ENCODE measurements around the gene EFTUD2.
"Not testable (repeated sequence)": the region's sequence is repeated elsewhere in the genome, so short reads cannot be mapped to it uniquely, and the experiment has no call there.

The EFTUD2 gene

DNA sequence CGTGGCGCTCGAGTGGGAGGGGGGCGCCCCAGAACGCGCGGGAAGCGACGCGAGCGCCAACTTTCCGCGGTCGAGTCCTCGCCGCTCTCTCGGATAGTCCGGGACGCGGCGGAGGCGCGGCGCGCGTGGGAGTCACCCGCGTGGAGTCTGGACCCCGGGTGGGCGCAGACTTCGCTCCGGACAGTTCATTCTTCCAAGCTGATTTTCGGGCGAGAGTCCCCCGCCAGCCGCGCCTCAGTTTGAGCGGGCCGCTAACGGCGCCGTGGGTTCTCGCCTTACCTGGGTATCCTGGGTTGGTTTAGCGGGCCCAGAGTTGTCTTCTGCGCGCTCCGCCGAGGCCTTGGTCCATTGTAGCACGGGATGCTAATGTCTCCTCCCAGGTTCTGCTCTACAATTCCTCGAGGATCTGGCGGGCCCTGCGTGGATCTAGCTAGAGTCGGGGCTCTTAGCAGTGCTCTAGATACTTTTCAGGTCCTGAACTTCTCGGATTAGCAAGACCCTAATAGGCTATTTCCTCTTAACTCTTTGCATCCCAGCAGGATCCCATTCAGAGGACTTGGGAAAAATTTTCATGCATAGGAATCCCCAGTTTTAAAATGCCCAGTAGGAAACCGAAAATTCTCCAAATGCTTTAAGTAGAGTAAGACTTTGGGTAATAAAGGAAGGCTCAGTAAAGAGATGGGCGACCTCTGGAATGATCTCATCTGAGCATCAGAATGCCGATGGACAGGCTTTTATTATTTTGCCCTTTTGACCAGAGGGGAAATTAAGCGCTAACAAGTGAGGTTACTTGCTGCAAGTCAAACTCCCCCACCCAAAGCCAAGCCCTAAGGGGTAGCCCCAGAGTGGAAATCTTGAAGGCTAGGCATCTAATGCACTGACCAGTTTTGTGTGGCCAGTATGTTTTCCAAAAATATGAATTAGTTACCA, 68.6 kb downstream of the EFTUD2 start:
- no peak for FAIRE-seq
- no peak for DNase-seq (ENCODE audit: insufficient read length)
- TF ChIP-seq TAF1 (IDR thresholded peaks at IDR 0.05; ENCODE audit: borderline replicate concordance, low read depth, low read length) (no peak), POLR2A (IDR thresholded peaks at IDR 0.05; ENCODE audit: low read depth, low read length) (no peak), POLR2AphosphoS5 (IDR thresholded peaks at IDR 0.05; ENCODE audit: low read depth, low read length) (no peak)

DNA sequence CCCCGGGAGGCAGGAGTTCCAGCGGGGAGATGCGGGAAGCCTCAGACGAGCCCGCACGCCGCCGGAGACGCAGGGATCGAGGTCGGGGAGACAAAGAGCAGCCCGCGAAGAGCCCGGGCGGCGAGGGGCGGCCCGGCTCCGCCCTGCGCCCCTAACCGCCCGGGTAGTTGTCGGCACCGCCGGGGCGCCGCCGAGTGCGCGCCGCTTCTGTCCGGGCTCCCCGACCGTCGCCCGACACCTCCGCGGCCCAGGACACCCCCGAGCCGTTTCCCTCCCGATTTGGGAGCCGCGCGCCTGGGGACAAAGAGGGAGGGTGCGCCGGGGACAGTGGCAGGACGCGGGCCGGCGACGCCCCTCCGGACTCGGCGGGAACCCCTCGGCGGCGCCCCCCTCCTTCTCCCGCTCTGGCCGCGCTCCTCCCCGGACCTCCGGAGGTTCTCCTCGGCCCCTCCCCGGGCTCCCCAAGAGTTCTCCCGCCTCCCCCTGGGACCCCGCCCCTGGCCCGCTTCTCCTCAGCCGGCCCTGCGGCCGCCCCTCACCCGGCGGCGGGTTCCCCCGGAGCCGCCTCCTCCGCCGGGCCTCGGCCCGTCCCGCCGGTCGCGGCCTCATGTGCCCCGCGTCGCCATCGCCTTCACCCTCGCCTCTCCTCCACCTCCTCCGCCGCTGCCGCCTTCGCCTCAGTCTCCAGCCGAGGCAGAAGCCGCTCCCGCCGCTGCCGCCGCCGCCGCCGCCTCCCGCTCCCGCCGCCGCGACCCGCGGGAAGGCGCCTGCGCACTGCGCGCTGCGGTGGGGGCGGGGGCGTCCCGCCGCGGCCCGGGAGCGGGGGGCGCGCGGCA, 69.5 kb downstream of the EFTUD2 start, which contains the start of gene GJC1:
Gene GJC1, minus strand, starts transcription at position 765 of the 836 bp plus-strand sequence. CDS start 24,470 bp downstream, outside the sequence.
- FAIRE-seq = peak; percentile 24
- TF ChIP-seq POLR2A (IDR thresholded peaks at IDR 0.05; ENCODE audit: low read depth, low read length) = no peak
- TF ChIP-seq TAF1 (IDR thresholded peaks at IDR 0.05; ENCODE audit: borderline replicate concordance, low read depth, low read length) = no peak
- no peak for TF ChIP-seq POLR2AphosphoS5 (IDR thresholded peaks at IDR 0.05; ENCODE audit: low read depth, low read length)
- no peak for DNase-seq (ENCODE audit: insufficient read length)

DNA sequence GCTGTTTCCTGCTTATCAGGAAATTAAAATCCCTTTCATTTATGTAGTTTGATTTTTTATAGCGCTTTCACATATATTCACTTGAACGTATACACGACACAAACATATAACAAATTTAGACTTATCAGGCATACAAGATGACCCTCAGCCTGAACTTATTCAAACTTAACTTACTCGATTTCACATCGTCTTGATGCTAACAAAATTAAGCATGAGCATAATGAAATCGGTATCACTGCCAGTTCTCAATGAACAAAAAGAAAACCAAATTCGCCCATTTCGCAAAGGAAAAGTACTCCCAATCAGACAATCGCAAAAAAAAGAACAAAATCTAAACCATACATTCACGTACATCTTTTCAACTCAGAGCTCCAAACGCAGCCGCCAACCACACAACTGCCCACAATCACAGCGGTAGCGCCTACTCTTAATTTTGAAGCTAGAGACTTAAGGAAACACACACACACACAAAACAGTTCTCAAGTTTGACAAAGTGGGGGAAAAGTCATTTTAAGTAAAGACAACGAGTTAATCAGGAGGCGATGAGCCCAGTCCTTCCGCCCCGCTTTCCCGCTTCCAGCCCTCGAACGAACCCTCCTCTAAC, 70.2 kb downstream of the EFTUD2 start:
- TF ChIP-seq TAF1 (IDR thresholded peaks at IDR 0.05; ENCODE audit: borderline replicate concordance, low read depth, low read length) (no peak), POLR2A (IDR thresholded peaks at IDR 0.05; ENCODE audit: low read depth, low read length) (no peak), POLR2AphosphoS5 (IDR thresholded peaks at IDR 0.05; ENCODE audit: low read depth, low read length) (no peak)
- DNase-seq (ENCODE audit: insufficient read length) (no peak), FAIRE-seq (peak; percentile 77)

DNA sequence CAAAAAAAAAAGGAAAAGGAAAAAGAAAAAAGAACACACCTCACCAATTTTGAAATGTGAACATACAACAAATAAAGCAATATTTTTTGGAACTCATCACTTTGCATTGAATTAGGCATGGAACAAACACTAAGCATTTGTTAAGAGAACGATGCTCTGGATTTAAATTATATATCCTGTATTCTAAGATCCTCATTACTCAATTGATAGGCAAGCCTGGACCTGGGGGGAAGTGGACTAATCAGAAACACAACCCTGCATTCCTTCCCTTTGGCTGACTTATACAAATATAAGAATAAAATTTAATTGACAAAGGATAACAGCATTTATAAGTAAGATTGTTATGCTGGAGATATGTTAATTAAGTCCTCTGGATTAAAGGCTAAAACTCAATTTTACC, 71.4 kb downstream of the EFTUD2 start:
- DNase-seq (ENCODE audit: insufficient read length) (no peak), FAIRE-seq (no peak)
- no peak for TF ChIP-seq POLR2AphosphoS5 (IDR thresholded peaks at IDR 0.05; ENCODE audit: low read depth, low read length)
- no peak for TF ChIP-seq TAF1 (IDR thresholded peaks at IDR 0.05; ENCODE audit: borderline replicate concordance, low read depth, low read length)
- TF ChIP-seq POLR2A (IDR thresholded peaks at IDR 0.05; ENCODE audit: low read depth, low read length) = no peak

DNA sequence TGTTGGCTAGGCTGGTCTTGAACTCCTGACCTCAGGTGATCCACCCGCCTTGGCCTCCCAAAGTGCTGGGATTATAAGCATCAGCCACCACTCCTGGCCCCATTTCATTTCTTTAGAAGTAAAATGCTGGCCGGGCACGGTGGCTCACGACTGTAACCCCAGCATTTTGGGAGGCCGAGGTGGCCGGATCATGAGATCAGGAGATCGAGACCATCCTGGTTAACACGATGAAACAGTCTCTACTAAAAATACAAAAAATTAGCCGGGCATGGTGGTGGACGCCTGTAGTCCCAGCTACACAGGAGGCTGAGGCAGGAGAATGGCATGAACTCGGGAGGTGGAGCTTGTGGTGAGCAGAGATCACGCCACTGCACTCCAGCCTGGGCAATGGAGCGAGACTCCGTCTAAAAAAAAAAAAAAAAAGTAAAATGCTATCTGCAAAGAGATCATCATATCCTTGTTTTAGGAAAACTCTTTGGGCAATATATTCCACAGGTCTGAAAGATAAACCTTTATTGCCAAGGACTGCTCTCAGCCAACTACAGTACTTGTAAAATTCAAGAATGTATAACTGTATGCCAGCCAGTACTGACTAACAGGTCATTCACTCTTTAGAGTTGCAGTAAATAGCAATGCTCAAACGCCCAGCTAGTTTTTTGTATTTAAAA, 73.0 kb downstream of the EFTUD2 start:
- TF ChIP-seq POLR2A (IDR thresholded peaks at IDR 0.05; ENCODE audit: low read depth, low read length) (no peak), POLR2AphosphoS5 (IDR thresholded peaks at IDR 0.05; ENCODE audit: low read depth, low read length) (no peak), TAF1 (IDR thresholded peaks at IDR 0.05; ENCODE audit: borderline replicate concordance, low read depth, low read length) (no peak)
- FAIRE-seq (no peak), DNase-seq (ENCODE audit: insufficient read length) (no peak)

DNA sequence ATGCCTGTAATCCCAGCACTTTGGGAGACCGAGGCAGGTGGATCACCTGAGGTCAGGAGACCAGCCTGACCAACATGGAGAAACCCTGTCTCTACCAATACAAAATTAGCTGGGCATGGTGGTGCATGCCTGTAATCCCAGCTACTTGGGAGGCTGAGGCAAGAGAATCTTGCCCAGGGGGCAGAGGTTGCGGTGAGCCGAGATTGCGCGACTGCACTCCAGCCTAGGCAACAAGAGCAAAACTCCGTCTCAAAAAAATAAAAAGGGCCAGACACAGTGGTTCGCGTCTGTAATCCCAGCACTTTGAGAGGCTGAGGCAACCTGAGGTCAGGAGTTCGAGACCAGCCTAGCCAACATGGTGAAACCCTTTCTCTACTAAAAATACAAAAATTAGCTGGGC, 74.0 kb downstream of the EFTUD2 start:
- not testable (repeated sequence) for FAIRE-seq; DNase-seq (ENCODE audit: insufficient read length)

DNA sequence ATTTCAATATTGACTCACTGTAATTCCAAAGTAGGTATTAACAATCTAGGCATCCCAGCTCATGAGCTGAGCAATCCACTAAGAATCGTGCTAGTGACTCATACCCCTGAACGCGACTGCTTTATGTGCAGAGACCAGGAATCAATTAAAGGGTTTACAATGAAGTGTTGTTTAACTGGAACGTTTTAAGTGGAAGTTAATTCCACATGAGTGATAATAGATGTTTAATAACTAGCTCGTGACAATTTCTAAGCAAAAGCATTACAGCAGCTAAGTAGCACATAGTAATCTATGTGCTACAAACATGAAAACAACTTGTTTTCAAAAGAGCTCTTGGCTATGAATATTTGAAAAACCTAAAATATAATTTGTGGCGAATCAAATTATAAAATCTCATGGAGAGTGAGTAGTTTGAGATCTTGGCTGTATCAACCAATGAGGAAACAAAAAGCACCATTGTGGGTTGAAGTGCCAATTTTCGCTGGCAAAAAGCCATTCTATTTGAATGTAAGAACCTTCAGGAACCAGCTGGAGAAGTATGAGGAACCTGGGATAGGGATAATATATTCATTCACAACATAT, 78.5 kb downstream of the EFTUD2 start:
- FAIRE-seq (no peak), DNase-seq (ENCODE audit: insufficient read length) (no peak)
- TF ChIP-seq POLR2A (IDR thresholded peaks at IDR 0.05; ENCODE audit: low read depth, low read length) (no peak), TAF1 (IDR thresholded peaks at IDR 0.05; ENCODE audit: borderline replicate concordance, low read depth, low read length) (no peak), POLR2AphosphoS5 (IDR thresholded peaks at IDR 0.05; ENCODE audit: low read depth, low read length) (no peak)

DNA sequence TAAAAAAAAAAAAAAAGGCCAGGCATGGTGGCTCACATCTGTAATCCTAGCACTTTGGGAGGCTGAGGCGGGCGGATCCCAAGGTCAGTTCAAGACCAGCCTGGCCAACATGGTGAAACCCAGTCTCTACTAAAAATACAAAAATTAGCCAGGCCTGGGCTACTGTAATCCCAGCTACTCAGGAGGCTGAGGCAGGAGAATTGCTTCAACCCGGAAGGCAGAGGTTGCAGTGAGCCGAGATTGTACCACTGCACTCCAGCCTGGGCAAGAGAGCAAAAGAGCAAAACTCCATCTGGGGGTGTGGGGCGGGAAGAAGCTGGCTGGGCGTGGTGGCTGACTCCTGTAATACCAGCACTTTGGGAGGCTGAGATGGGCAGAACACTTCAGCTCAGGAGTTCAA, 80.7 kb downstream of the EFTUD2 start:
- FAIRE-seq; DNase-seq (ENCODE audit: insufficient read length): not testable (repeated sequence)

DNA sequence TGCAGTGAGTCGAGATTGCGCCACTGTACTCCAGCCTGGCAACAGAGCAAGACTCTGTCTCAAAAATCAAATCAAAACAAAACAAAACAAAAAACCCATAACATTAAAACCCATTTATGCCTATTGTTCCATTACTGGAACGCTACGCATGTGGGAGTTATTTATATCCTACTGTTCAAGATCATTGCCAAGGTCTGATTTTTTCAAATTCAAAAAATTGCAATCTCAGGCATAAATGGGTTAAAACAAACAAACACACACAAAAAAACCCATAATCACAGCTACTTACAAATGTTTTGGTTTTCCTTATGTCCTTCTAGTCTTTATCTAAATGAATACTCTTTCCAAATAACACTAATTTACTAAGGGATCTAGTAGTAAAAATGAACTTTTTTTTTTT, 87.0 kb downstream of the EFTUD2 start:
- DNase-seq (ENCODE audit: insufficient read length) (no peak), FAIRE-seq (no peak)
- no peak for TF ChIP-seq POLR2AphosphoS5 (IDR thresholded peaks at IDR 0.05; ENCODE audit: low read depth, low read length)
- no peak for TF ChIP-seq POLR2A (IDR thresholded peaks at IDR 0.05; ENCODE audit: low read depth, low read length)
- no peak for TF ChIP-seq TAF1 (IDR thresholded peaks at IDR 0.05; ENCODE audit: borderline replicate concordance, low read depth, low read length)

DNA sequence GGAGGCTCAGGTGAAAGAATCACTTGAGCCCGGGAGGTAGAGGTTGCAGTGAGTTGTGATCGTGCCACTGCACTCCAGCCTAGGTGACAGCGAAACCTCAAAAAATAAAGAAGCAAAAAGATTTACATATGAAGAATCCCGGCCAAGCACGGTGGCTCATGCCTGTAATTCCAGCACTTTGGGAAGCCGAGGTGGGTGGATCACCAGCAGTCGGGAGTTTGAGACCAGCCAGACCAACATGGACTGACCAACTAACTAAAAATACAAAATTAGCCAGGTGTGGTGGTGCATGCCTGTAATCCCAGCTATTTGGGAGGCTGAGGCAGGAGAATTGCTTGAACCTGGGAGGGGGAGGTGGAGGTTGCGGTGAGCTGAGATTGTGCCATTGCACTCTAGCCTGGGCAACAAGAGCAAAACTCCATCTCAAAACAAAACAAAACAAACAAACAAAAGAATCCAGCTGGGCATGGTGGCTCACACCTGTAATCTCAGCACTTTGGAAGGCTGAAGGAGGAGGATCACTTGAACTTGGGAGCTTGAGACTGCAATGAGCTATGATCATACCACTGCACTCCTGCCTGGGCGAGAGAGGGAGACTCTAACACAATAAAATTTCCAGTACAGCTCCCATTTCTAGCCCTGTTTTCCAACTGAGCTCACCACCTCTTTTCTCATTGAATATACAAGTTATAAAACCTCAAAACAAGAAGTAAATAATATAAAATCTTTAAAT, 90.4 kb downstream of the EFTUD2 start:
- DNase-seq (ENCODE audit: insufficient read length); FAIRE-seq: not testable (repeated sequence)

DNA sequence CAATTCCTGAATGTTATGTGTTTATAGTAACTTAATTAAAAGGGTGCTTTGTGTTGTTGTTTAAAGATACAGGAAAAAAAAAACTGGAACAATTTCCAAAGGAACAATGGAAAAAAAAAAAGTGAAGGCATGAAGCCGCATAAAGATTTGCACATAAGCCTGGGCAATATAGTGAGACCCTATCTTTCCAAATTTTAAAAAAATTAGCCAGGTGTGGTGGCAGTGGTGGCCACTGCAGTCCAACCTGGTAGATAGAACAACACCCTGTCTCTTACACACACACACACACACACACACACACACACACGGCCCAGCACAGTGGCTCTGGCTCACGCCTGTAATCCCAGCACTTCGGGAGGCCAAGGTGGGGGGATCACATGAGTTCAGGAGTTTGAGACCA, 91.1 kb downstream of the EFTUD2 start:
- no peak for DNase-seq (ENCODE audit: insufficient read length)
- TF ChIP-seq POLR2AphosphoS5 (IDR thresholded peaks at IDR 0.05; ENCODE audit: low read depth, low read length) = no peak
- no peak for TF ChIP-seq POLR2A (IDR thresholded peaks at IDR 0.05; ENCODE audit: low read depth, low read length)
- TF ChIP-seq TAF1 (IDR thresholded peaks at IDR 0.05; ENCODE audit: borderline replicate concordance, low read depth, low read length) = no peak
- no peak for FAIRE-seq
